GM15510 (cell line): ENCODE results near the gene TMCC2.

Experiments
- POLR2A ChIP-seq: IDR thresholded peaks from 3 replicates; pipeline ENCODE4 v1.6.1; 2011; ENCODE audit warnings: borderline replicate concordance; ENCODE audit not compliant: insufficient read length; ENCODE audit errors: extremely low read depth

The TMCC2 gene

GRCh38 chr1:205205055-205205454 is 22.7 kb upstream of the TMCC2 start:
- no peak for TF ChIP-seq POLR2A

- no peak for TF ChIP-seq POLR2A
These were observed 18.9 kb upstream of the TMCC2 start for GRCh38 chr1:205208811-205209210.

- no peak for TF ChIP-seq POLR2A
These were observed 17.0 kb upstream of the TMCC2 start for GRCh38 chr1:205210756-205211168.

GRCh38 chr1:205211169-205211838 is 16.4 kb upstream of the TMCC2 start, which contains the start of gene DSTYK:
DSTYK (minus strand) TSS chr1:205211702; CDS start chr1:205211535, 167 bp downstream.
- peak; percentile 56 for TF ChIP-seq POLR2A

- TF ChIP-seq POLR2A: no peak
These were observed 15.8 kb upstream of the TMCC2 start for GRCh38 chr1:205211839-205212536.

GRCh38 chr1:205214756-205215155 is 13.0 kb upstream of the TMCC2 start:
- no peak for TF ChIP-seq POLR2A

- TF ChIP-seq POLR2A: no peak
These were observed 11.2 kb upstream of the TMCC2 start for GRCh38 chr1:205216588-205216987.

- no peak for TF ChIP-seq POLR2A
These were observed 10.3 kb upstream of the TMCC2 start for GRCh38 chr1:205217418-205217817.

- TF ChIP-seq POLR2A: no peak
These were observed 7.3 kb upstream of the TMCC2 start for GRCh38 chr1:205220421-205220820.

- no peak for TF ChIP-seq POLR2A
These were observed 3.0 kb upstream of the TMCC2 start for GRCh38 chr1:205224736-205225135.

GRCh38 chr1:205225901-205226765 is 1.6 kb upstream of the TMCC2 start:
- TF ChIP-seq POLR2A: no peak

GRCh38 chr1:205226868-205227583 is 720 bp upstream of the TMCC2 start:
- TF ChIP-seq POLR2A: no peak

GRCh38 chr1:205228093-205228521 is 361 bp downstream of the TMCC2 start:
- TF ChIP-seq POLR2A: no peak

GRCh38 chr1:205229399-205229871 is 1.7 kb downstream of the TMCC2 start:
- TF ChIP-seq POLR2A: no peak
